ENCODE data around the gene TGOLN2. TPM values are rescaled to one million over a fixed set of nuclear protein-coding genes. Genes with fewer than 3 reads are reported as not detected.
A peak's percentile ranks its signal among the peaks of the same experiment; 100 is the strongest.
"Not testable (repeated sequence)": the region's sequence is repeated elsewhere in the genome, so short reads cannot be mapped to it uniquely, and the experiment has no call there.

The TGOLN2 gene
- total RNA-seq (2014; rRNA removed; shearing (Covaris generic)), result 101 and 112 TPM in 2 replicates

DNA sequence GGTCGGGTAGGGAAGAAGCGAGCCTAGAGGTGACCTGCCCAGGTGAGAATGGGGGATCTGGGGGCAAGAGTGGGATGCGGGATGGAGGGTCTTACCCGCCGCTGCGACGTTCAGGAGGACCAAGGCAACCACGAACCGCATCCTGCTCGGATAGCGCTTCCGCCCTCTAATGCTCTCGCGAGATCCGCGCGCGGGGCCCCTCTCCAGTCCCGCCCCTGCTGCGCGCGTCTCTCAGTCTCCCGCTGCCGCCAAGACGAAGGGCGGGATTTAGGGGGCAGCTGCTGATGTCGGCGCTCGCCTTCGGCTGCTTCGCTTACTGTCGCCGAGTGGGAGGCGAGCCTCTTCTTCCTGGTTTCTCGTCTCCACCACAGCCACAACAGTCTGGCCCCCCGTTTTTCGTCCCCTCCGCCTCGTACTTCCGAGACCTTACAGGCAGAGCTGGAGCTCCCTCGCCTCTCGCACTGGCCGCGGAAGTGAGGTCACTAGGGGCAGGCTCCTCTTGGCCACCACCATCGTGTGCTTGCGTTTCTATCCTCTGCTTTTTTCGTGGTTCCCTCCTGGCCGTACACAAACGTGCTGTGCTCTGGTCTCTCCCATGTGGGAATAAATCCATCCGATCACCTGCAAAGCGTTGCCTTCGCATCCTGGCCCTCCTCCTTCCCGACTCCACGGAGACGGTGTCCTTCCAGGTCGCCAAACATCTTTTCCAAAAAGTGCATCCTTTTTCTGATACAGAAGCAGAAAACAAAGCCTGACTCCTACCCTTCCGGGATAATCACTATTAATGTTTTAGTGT, at the start of gene TGOLN2:
TSS of gene TGOLN2 (minus strand) at position 168 of the 796 bp plus-strand sequence. CDS start at position 141, 27 bp downstream.
- DNase-seq (ENCODE audit: low read depth), result peak; percentile 92

DNA sequence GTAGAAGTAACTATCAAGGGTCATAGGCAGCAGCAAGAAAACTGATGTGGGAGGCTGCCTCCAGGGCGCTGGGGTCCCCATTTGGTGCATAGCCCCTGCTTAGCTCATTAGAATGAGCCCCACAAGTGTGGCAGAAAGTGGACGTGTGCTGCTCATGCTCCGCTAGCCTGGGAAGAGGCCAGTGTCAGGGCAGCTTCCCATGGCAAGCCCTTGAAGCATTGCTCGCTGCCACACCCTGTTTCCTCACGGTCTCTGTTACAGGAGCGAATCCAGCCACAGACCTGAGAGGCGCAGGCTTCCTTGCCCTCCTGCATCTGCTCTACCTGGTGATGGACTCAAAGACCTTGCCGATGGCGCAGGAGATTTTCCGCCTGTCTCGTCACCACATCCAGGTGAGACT, 49.3 kb upstream of the TGOLN2 start:
- no peak for DNase-seq (ENCODE audit: low read depth)

GRCh38 chr2:85376291-85377065, 48.7 kb upstream of the TGOLN2 start:
- DNase-seq (ENCODE audit: low read depth), result no peak

GRCh38 chr2:85371045-85371444, 43.3 kb upstream of the TGOLN2 start:
- no peak for DNase-seq (ENCODE audit: low read depth)

DNA sequence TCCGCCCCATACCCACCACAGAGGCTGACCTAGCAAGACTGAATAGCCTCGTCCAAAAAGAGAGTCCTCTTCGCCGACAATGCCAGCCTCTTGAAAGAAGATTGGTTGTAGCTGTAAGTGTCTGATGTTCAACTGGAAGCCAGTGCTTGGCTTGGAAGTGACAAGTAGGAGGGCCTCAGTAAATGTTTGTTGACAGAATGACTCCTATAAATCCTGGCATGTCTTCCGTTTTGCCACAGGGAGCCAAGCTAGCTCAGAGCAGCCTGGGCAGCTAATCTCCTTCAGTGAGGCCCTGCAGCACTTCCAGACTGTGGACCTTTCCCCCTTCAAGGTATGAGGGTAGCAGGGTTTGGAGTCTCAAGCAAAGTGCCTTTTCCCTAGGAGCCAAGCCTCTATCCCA, 41.7 kb upstream of the TGOLN2 start:
- DNase-seq (ENCODE audit: low read depth), result no peak

GRCh38 chr2:85368921-85369320, 41.1 kb upstream of the TGOLN2 start:
- no peak for DNase-seq (ENCODE audit: low read depth)

DNA sequence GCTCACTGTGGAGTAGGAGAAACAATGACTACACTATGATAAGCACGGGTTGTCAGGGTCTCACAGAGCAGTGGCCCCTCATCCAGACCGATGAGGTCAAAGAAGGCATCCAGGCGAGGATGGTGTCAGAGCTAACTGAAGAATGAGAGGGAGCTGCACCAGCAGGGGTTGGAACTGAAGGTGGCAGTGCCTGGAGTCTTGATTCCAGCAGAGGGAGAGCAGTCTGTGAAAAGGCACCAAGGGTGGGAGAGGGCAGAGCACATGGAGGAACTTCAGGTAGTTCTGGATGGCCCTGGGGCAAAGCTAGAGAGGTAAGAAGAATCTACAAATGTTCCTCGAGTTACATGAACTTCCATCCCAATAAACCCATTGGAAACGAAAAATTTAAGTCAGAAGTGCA, 39.4 kb upstream of the TGOLN2 start:
- no peak for DNase-seq (ENCODE audit: low read depth)

GRCh38 chr2:85362653-85363387, 35.0 kb upstream of the TGOLN2 start:
- not testable (repeated sequence) for DNase-seq (ENCODE audit: low read depth)

DNA sequence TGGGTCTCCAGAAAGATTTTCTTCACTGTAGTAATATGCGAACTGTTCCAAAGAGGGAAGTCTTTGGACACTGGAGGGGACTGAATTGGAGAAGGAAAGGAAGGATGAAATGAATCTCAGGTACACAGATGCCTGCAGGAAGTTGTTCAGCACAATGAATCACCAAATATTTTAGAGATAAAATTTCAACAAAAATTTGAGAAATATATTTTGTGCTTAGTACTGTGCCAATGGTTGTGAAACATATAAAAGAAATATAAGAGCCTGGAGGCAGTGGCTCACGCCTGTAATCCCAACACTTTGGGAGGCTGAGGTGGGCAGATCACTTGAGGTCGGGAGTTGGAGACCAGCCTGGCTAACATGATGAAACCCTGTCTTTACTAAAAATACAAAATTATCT, 29.9 kb upstream of the TGOLN2 start:
- DNase-seq (ENCODE audit: low read depth), result no peak

DNA sequence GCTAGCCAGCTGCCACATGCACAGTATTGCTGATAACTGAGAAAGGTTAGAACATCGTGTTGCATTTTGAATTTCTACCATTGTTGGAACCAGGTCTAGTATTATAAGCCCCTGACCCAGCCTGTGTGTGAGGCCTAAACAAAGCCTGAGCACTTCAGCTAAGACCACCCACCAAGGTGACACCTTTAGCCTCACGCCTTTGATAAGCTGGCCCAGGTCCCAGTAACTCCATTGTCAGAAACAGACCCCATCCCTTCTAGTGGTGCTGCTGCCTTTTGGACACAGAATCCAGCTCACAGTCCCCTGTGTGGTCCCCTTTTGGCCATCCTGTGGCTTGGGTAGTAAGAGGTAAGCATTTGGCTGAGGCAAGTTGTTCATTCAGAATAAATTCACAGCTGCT, 28.4 kb upstream of the TGOLN2 start:
- no peak for DNase-seq (ENCODE audit: low read depth)

DNA sequence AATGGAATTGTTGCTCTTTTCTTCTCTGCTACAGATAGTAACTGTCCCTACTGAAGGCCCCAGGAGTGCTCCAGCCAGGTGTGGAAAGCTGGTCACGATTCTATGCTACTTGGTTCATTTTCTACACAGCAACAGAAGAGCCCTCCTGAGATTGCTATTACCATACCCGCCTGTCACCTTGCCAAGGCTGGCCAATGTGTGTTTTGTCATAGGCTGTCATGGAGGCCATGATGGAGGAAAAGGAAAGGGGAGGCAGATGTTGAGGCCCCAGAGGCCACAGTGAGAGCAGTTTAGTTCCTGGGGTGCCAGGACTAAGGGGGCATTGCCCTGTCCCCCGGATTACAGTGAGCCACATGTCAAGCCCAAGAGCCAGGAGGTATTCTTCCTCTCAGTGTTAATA, 27.7 kb upstream of the TGOLN2 start:
- no peak for DNase-seq (ENCODE audit: low read depth)

DNA sequence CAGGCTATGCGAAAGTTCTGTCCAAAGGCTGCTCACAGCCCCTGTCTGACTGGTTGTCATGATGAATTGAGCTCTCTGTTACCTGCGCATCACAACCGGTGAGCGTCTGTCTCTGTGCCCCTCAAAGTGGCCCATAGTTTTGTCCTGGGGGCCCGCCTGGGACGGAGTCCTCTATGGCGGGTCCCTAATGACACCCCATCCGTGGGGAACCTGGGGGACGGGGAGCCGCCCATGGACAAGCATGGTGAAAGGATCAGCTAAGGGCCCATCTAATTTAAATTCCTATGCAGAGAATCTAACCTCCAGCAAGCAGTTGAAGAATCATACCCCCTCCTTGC, 27.3 kb upstream of the TGOLN2 start:
- DNase-seq (ENCODE audit: low read depth), result no peak

- peak; percentile 100 for DNase-seq (ENCODE audit: low read depth)
Observed at GRCh38 chr2:85354286-85355072, 26.7 kb upstream of the TGOLN2 start, which contains the start of the genes ELMOD3 and RETSAT. ELMOD3 (plus strand) TSS chr2:85354769; CDS start chr2:85357199, 2,430 bp downstream. RETSAT (minus strand) TSS chr2:85354528; CDS start chr2:85354507, 21 bp downstream.

DNA sequence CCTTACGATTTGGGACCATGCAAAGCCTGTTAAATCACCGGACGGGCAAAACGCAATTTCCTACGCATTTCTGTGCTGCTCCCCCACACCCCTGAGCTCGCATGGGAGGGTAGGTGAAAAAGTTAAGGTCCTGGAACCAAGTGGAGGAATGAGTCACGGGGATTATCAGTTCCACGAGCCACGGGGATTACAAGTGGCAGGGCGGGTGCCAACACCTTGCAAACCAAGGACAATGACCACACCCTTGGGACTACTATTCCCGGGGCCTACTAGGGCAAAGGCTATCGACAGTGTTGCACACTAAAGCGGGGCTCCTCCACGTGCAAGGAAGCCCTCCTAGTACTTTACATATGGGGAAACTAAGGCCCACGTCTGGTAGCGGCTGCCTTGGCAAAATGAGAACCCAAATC, 26.1 kb upstream of the TGOLN2 start:
- DNase-seq (ENCODE audit: low read depth), result peak; percentile 42

GRCh38 chr2:85347599-85347998, 19.8 kb upstream of the TGOLN2 start:
- DNase-seq (ENCODE audit: low read depth), result no peak

GRCh38 chr2:85344356-85344954, 16.7 kb upstream of the TGOLN2 start:
- DNase-seq (ENCODE audit: low read depth), result no peak

GRCh38 chr2:85343207-85343895, 15.6 kb upstream of the TGOLN2 start:
- not testable (repeated sequence) for DNase-seq (ENCODE audit: low read depth)

DNA sequence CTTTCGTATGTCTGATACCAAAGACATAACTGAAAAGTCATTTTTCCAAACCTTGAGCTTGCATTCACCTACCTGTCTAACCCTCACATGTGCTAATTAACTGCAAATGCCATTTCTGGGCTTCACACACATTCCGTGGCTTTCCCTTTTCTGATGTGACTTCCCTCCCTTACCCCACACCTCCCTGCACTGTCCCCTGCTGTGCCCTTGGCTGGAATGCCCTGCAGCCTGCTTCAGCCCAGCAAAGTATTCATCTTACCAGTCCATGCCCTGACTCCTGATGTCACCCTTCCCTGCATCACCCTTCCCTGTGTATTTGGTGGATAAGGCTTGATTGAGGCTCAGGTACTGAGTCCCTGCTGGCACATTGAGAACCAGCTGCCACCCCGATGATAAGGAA, 14.4 kb upstream of the TGOLN2 start:
- DNase-seq (ENCODE audit: low read depth), result no peak

GRCh38 chr2:85341269-85342029, 13.7 kb upstream of the TGOLN2 start:
- no peak for DNase-seq (ENCODE audit: low read depth)

Measured in RPMI7951 (cell line).